GM18511 (cell line): ENCODE measurements around the gene MUC5B.
"Not testable (repeated sequence)": the region's sequence is repeated elsewhere in the genome, so short reads cannot be mapped to it uniquely, and the experiment has no call there.

Source experiments
- ATAC-seq: cut with Tn5 transposase; IDR thresholded peaks from one replicate; pipeline ENCODE4 v1.9.1; 2021; ENCODE audit warnings: mild to moderate bottlenecking, moderate library complexity; ENCODE audit not compliant: unreplicated experiment

MUC5B gene

DNA sequence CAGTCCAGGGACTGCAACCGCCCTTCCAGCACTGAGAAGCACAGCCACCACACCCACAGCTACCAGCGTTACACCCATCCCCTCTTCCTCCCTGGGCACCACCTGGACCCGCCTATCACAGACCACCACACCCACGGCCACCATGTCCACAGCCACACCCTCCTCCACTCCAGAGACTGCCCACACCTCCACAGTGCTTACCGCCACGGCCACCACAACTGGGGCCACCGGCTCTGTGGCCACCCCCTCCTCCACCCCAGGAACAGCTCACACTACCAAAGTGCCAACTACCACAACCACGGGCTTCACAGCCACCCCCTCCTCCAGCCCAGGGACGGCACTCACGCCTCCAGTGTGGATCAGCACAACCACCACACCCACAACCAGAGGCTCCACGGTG, 19.9 kb downstream of the MUC5B start:
- ATAC-seq, result not testable (repeated sequence)

DNA sequence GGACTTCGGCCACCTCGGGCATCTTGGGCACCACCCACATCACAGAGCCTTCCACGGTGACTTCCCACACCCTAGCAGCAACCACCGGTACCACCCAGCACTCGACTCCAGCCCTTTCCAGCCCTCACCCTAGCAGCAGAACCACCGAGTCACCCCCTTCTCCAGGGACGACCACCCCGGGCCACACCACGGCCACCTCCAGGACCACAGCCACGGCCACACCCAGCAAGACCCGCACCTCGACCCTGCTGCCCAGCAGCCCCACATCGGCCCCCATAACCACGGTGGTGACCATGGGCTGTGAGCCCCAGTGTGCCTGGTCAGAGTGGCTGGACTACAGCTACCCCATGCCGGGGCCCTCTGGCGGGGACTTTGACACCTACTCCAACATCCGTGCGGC, 20.7 kb downstream of the MUC5B start:
- ATAC-seq, result not testable (repeated sequence)

DNA sequence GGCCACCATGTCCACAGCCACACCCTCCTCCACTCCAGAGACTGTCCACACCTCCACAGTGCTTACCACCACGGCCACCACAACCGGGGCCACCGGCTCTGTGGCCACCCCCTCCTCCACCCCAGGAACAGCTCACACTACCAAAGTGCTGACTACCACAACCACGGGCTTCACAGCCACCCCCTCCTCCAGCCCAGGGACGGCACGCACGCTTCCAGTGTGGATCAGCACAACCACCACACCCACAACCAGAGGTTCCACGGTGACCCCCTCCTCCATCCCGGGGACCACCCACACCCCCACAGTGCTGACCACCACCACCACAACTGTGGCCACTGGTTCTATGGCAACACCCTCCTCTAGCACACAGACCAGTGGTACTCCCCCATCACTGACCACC, 21.7 kb downstream of the MUC5B start:
- not testable (repeated sequence) for ATAC-seq

DNA sequence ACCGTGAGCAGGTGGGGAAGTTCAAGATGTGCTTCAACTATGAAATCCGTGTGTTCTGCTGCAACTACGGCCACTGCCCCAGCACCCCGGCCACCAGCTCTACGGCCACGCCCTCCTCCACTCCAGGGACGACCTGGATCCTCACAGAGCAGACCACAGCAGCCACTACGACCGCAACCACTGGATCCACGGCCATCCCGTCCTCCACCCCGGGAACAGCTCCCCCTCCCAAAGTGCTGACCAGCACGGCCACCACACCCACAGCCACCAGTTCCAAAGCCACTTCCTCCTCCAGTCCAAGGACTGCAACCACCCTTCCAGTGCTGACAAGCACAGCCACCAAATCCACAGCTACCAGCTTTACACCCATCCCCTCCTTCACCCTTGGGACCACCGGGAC, 22.9 kb downstream of the MUC5B start:
- not testable (repeated sequence) for ATAC-seq

DNA sequence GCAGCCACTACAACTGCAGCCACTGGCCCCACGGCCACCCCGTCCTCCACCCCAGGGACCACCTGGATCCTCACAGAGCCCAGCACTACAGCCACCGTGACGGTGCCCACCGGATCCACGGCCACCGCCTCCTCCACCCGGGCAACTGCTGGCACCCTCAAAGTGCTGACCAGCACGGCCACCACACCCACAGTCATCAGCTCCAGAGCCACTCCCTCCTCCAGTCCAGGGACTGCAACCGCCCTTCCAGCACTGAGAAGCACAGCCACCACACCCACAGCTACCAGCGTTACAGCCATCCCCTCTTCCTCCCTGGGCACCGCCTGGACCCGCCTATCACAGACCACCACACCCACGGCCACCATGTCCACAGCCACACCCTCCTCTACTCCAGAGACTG, 23.4 kb downstream of the MUC5B start:
- ATAC-seq, result not testable (repeated sequence)

DNA sequence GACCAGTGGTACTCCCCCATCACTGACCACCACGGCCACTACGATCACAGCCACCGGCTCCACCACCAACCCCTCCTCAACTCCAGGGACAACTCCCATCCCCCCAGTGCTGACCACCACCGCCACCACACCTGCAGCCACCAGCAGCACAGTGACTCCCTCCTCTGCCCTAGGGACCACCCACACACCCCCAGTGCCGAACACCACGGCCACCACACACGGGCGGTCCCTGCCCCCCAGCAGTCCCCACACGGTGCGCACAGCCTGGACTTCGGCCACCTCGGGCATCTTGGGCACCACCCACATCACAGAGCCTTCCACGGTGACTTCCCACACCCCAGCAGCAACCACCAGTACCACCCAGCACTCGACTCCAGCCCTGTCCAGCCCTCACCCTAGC, 24.2 kb downstream of the MUC5B start:
- not testable (repeated sequence) for ATAC-seq

DNA sequence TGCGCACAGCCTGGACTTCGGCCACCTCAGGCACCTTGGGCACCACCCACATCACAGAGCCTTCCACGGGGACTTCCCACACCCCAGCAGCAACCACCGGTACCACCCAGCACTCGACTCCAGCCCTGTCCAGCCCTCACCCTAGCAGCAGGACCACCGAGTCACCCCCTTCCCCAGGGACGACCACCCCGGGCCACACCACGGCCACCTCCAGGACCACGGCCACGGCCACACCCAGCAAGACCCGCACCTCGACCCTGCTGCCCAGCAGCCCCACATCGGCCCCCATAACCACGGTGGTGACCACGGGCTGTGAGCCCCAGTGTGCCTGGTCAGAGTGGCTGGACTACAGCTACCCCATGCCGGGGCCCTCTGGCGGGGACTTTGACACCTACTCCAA, 26.1 kb downstream of the MUC5B start:
- ATAC-seq, result not testable (repeated sequence)

DNA sequence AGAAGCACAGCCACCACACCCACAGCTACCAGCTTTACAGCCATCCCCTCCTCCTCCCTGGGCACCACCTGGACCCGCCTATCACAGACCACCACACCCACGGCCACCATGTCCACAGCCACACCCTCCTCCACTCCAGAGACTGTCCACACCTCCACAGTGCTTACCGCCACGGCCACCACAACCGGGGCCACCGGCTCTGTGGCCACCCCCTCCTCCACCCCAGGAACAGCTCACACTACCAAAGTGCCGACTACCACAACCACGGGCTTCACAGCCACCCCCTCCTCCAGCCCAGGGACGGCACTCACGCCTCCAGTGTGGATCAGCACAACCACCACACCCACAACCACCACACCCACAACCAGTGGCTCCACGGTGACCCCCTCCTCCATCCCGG, 27.5 kb downstream of the MUC5B start:
- ATAC-seq, result not testable (repeated sequence)

DNA sequence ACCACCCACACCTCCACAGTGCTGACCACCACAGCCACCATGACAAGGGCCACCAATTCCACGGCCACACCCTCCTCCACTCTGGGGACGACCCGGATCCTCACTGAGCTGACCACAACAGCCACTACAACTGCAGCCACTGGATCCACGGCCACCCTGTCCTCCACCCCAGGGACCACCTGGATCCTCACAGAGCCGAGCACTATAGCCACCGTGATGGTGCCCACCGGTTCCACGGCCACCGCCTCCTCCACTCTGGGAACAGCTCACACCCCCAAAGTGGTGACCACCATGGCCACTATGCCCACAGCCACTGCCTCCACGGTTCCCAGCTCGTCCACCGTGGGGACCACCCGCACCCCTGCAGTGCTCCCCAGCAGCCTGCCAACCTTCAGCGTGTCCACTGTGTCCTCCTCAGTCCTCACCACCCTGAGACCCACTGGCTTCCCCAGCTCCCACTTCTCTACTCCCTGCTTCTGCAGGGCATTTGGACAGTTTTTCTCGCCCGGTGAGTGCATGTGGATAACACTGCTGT, 28.4 kb downstream of the MUC5B start:
- ATAC-seq, result no peak

DNA sequence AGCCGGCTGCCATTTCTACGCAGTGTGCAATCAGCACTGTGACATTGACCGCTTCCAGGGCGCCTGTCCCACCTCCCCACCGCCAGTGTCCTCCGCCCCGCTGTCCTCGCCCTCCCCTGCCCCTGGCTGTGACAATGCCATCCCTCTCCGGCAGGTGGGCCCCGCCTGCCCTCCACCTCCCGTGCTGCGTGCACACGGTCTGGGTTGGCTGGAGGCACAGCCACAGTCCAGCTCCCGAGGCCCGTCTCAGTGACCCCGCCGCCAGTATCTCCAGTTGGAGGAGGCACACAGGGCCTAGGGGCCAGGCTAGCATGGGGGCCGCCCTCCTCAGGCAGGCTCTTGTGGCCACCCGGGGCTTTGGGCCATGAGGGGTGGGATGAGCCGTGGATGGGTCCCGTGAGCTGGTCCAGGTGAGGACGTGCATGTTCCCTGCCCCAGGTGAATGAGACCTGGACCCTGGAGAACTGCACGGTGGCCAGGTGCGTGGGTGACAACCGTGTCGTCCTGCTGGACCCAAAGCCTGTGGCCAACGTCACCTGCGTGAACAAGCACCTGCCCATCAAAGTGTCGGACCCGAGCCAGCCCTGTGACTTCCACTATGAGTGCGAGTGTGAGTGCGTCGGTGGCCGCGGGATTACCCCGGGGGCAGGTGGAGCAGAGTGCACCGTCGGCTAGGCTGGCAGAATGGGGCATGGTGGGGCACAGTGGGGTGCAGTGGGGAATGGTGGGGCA, 29.7 kb downstream of the MUC5B start:
- no peak for ATAC-seq

DNA sequence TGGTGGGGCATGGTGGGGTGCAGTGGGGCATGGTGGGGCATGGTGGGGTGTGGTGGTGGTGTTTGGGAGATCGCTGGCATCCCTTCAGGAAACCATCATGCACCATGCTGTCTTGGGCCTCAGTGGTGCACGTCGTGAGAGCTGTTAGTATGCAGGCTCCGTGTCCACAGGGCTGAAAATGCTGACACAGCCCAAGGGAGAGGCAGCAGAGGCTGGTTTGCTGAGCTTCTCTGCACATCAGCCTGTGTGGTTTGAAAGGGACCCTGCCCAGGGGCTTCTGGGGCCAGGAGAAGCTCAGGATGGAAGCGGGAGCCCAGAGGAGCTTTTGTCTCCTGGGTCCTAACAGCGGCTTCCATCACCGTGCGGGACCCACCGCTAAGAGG, 30.2 kb downstream of the MUC5B start:
- ATAC-seq, result no peak

DNA sequence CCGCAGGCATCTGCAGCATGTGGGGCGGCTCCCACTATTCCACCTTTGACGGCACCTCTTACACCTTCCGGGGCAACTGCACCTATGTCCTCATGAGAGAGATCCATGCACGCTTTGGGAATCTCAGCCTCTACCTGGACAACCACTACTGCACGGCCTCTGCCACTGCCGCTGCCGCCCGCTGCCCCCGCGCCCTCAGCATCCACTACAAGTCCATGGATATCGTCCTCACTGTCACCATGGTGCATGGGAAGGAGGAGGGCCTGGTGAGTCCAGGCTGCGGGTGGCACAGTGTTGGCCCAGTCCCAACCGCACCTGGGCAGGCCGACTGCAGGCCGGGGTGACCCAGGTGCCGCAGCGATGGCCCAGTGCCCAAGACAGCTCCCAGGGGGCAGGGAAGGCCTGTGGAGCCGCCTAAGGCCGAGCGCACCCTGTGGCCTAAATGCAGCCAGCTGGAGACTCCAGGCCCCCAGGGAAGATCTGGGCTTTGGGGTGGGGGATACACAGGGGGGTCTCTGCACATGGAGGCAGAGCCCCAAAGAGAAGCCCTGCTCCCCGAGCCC, 31.3 kb downstream of the MUC5B start:
- no peak for ATAC-seq

DNA sequence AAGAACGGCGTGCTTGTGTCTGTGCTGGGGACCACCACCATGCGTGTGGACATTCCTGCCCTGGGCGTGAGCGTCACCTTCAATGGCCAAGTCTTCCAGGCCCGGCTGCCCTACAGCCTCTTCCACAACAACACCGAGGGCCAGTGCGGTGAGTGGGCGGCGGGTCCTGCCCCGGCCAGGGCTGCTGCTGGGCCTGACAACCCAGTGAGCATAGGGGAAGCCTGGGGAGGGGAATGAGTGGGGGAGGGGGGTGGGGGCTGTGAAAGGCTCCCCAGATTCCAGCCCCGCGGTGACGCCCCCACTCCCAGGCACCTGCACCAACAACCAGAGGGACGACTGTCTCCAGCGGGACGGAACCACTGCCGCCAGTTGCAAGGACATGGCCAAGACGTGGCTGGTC, 31.9 kb downstream of the MUC5B start:
- no peak for ATAC-seq

DNA sequence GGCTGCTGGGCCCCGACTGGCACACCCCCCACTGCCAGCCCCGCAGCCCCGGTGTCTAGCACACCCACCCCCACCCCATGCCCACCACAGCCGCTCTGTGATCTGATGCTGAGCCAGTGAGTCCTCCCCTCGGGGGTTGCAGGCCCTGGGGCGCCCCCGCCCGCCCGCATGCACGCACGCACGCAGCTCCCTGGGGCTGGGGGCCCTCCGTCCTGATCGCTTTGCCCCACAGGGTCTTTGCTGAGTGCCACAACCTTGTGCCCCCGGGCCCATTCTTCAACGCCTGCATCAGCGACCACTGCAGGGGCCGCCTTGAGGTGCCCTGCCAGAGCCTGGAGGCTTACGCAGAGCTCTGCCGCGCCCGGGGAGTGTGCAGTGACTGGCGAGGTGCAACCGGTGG, 32.3 kb downstream of the MUC5B start:
- ATAC-seq, result no peak

DNA sequence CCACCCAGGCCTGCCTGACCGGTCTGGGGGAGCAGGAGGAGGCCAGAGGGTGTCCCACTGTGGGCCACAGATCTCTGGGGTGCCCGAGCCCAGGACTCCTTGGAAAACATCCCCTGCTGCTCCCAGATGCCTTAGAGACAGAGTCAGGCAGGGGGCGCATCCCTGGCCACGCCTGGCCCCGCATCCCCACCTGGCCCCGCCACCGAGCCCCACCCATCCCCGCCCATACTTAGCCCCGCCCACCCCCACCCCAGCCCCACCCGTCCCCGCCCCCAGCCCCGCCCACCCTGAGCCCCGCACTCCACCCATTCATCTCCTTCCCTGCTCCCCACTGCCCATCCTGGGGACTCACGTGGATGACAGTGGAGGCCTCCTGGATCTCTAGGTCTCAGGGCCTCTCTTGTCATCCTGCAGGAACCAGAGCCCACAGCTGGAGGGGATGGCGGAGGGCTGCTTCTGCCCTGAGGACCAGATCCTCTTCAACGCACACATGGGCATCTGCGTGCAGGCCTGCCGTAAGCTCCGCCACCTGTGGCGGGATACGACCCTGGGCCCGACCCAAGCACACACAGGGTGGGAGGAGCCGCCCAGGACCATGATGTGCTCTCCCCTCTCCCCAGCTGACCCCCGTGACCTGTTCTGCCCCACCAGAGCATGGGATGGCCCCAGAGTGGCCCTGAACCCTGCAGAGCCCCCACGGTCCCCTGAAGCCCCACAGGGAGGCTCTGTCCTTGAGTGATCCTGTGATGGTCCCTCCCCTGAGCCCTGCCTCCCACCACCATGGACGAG, 33.6 kb downstream of the MUC5B start:
- ATAC-seq, result no peak

DNA sequence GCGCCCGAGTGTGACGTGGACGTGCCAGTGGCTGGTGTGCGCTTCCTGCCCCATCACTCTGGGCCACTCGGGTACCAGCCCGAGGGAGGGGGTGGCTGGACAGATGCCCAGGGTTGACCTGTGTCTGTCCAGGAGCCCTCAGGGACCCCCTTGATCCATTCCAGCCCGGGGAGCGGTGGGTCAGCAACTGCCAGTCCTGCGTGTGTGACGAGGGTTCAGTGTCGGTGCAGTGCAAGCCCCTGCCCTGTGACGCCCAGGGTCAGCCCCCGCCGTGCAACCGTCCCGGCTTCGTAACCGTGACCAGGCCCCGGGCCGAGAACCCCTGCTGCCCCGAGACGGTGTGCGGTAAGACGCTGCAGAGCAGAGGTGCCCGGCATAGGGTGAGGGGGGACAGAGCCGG, 34.5 kb downstream of the MUC5B start:
- ATAC-seq, result no peak

DNA sequence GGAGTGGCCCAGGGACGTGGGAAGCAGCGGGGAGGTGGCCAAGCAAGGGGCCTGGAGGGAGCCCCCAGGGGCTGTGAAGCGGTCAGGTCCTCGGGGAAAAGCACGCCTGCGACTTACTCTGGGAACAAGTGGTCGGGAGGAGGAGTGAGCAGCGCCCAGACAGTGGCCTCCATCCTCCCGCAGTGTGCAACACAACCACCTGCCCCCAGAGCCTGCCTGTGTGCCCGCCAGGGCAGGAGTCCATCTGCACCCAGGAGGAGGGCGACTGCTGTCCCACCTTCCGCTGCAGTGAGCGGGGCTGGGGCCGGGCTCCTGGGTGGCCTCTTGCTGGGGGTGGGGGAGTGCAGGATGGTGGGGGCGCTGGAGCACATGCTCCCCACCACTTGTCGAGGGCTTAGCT, 35.0 kb downstream of the MUC5B start:
- no peak for ATAC-seq

DNA sequence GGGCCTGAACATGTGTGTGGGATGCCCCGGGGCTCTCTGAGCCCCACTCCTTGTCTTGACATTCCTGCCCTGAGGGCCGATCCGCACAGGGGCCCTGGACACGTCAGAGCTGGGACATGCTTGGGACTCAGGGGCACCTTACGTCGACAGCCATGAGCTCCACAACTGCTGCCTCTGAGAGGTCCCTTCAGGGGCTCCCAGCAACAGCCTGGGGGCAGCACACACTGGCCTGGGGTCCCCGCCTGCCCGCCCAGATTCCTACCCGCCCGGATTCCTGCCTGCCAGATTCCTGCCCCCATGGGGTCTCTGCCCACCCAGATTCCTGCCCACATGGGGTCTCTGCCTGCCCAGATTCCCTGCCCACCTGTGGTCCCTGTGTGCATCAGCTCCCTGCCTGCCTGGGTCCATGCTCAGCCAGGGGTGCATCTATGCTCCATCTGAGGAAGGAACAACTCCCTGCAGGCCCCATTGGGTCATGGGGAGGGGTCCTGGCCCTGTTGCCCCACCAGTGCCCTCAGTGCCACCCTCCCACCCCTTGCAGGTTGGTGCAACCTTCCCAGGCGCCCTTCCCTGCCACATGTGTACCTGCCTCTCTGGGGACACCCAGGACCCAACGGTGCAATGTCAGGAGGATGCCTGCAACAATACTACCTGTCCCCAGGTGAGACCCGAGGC, 35.7 kb downstream of the MUC5B start:
- ATAC-seq, result no peak

DNA sequence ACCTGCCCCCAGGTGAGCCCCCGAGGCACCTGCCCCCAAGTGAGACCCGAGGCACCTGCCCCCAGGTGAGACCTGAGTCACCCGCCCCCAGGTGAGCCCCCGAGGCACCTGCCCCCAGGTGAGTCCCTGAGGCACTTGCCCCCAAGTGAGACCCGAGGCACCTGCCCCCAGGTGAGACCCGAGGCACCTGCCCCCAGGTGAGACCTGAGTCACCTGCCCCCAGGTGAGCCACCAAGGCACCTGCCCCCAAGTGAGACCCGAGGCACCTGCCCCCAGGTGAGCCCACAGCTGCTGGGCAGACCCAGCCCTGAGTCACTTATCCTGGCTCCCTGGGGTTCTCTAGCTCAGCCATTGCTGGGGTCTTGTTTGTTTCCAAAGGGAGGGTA, 36.2 kb downstream of the MUC5B start:
- no peak for ATAC-seq

DNA sequence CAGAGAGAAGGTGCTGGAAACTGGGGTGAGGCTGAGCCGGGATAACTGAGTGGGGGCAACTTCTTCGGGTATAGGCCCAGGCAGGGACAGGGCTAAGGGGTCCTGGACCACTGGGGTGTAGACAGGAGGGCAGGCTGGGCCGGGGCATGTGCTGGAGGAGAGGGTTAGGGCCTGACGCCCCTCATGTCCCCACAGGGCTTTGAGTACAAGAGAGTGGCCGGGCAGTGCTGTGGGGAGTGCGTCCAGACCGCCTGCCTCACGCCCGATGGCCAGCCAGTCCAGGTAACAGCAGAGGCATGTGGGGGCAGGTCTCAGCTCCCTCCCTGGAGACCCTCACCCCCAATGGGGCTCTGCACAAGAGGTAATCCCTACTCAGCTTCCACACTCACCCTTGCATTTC, 36.7 kb downstream of the MUC5B start:
- ATAC-seq, result no peak

DNA sequence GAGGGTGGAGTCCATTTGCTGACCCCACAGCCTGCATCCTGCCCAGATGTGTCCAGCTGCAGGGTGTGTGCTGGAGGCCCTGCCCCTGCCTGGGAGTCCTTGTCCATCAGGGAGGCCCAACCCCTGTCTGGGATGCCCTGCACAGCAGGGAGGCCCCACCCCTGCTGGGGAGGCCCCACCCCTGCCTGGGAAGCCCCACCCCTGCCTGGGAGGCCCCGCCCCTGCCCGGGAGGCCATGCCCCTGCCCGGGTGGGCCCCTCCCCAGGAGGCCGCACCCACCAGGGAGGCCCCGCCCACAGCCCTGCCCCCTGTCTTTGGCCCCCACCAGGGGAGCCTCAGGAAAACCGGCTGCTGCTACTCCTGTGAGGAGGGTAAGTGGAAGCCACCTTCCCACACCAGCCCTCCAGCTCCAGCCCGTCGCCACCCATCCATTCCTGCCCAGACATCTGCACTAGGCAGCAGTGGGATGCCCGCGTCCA, 37.2 kb downstream of the MUC5B start:
- no peak for ATAC-seq
